ENCODE data around the gene SUSD5.

The SUSD5 gene

DNA sequence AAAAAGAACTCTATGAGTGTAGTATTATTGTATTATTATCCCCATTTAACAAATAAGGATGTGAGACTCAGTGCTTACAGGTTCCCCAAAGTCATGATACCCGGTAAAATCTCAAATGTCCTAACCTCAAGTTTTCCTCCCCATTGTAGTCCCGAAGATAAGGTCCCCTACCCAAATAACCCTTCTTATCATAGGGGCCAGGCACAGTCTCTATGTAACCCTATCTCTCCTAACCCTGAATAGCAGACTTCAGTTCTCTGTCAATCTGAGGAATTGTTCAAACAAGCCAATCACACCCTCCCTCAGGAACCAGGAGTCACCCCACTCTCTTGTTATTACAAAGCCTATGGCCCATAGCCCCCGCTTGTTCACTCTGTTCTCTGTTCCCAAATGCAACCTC lies 10.5 kb upstream of the SUSD5 start:
- TF ChIP-seq, protein P1, sequence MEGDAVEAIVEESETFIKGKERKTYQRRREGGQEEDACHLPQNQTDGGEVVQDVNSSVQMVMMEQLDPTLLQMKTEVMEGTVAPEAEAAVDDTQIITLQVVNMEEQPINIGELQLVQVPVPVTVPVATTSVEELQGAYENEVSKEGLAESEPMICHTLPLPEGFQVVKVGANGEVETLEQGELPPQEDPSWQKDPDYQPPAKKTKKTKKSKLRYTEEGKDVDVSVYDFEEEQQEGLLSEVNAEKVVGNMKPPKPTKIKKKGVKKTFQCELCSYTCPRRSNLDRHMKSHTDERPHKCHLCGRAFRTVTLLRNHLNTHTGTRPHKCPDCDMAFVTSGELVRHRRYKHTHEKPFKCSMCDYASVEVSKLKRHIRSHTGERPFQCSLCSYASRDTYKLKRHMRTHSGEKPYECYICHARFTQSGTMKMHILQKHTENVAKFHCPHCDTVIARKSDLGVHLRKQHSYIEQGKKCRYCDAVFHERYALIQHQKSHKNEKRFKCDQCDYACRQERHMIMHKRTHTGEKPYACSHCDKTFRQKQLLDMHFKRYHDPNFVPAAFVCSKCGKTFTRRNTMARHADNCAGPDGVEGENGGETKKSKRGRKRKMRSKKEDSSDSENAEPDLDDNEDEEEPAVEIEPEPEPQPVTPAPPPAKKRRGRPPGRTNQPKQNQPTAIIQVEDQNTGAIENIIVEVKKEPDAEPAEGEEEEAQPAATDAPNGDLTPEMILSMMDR (IDR thresholded peaks at IDR 0.05; ENCODE audit: control insufficient read depth, insufficient read depth, low read depth, low read length, missing control alignments), result no peak
- DNase-seq (ENCODE audit: low read depth), result no peak
- no peak overlapping the region for H3K4me3 ChIP-seq (ENCODE audit: control insufficient read depth, low read depth, low read length)

DNA sequence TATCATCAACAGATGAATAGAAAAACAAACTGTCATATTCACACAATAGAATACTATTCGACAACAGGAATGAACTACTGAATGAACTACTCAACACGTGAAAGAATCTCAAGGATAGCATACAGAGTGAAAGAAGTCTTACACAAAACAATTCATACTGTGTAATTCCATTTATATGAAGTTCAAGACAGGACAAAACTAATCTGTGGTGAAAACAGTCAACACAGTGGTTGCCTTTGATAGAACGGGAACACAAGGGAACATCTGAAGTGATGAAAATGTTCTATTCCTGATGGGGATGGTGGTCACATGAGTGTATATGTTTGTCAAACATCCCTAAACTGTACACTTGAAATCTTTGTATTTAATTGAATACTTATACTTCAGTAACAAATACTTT lies 2.6 kb upstream of the SUSD5 start:
- DNase-seq (ENCODE audit: low read depth), result no peak
- TF ChIP-seq, protein P1 (IDR thresholded peaks at IDR 0.05; ENCODE audit: control insufficient read depth, insufficient read depth, low read depth, low read length, missing control alignments), result no peak
- H3K4me3 ChIP-seq (ENCODE audit: control insufficient read depth, low read depth, low read length), result no peak overlapping the region

DNA sequence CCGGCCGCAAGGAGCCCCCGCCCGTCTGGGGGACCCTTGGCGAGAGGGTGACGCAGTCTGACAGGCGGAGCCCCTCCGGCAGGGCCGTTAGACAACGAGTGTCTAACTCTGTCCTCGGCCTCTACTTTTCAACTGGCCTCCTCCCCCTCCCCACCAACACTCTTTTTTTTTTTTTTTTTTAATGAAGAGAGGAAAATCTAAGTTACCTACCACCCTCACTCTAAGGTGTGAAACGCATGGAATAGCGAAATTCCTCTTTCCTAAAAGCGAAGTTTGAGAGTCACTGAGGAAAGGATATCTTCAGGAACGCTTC lies 521 bp upstream of the SUSD5 start:
- TF ChIP-seq, protein P1 (IDR thresholded peaks at IDR 0.05; ENCODE audit: control insufficient read depth, insufficient read depth, low read depth, low read length, missing control alignments), result no peak
- DNase-seq (ENCODE audit: low read depth), result no peak
- H3K4me3 ChIP-seq (ENCODE audit: control insufficient read depth, low read depth, low read length), result peak overlapping the region; percentile 61

DNA sequence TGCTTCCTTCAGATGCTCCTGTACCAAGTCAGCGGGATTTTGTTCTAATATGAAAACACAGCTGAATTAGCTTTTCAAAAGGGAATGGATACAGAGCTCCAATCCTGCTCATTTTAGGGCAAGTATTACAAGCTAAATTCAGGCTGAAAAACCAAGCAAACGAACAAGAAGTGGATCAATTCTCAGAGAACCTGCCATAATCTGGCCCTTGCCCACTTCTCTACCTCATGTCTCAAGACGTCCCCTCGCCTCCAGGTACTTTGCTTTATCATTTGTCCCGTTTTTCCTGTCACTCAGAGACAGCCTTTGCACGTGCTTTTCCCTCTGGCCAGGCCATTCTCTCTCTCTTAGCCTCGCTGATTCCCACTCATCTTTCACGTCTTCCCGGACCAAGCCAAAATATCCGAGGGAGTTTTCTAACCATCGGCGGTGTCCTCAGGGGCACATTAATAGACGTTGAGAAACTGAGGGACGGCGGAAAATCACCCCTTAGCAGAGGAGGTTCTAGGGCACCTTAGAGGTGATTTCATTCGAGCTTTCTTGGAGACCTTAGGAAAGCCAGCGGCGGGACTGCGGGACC lies 654 bp downstream of the SUSD5 start:
- TF ChIP-seq, protein P1 (IDR thresholded peaks at IDR 0.05; ENCODE audit: control insufficient read depth, insufficient read depth, low read depth, low read length, missing control alignments), result no peak
- peak overlapping the region; percentile 61 for H3K4me3 ChIP-seq (ENCODE audit: control insufficient read depth, low read depth, low read length)
- no peak for DNase-seq (ENCODE audit: low read depth)

DNA sequence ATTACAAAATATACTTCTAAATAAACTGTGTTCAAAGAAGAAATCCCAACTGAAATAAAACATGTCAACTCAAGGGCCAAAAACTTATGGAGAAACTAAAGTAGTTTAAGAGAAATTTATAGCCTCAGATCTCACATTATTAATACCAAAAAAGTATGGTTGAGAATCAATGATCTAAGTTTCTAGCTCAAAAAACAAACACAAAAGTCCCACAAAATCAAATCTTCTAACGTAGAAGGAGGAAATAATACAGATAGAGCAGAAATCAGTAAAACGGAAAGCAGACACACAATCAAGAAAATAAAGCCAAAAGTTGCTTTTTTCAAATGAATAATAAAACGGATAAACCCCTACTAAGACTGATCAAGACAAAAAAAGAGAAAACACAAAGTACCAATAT lies 2.9 kb downstream of the SUSD5 start:
- TF ChIP-seq, protein P1 (IDR thresholded peaks at IDR 0.05; ENCODE audit: control insufficient read depth, insufficient read depth, low read depth, low read length, missing control alignments), result no peak

DNA sequence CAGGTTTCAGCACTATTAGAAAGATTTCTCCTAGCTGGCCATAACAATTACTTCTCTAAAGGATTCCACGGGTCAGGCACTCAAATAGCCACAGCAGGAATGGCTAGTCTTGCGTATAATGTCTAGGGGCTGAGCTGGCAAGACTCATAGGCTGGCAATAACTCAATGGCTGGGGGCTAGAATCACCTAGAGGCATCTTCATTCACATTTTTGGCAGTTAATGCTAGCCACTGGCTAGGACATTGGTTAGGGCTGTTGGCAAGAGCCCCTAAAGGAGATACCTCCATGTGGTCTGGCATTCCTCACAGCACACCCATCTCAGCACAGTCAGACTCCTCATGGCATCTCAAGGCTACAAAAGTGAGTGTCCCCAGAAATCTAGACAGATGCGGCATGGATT lies 6.2 kb downstream of the SUSD5 start:
- no peak for DNase-seq (ENCODE audit: low read depth)
- H3K4me3 ChIP-seq (ENCODE audit: control insufficient read depth, low read depth, low read length), result no peak overlapping the region
- TF ChIP-seq, protein P1 (IDR thresholded peaks at IDR 0.05; ENCODE audit: control insufficient read depth, insufficient read depth, low read depth, low read length, missing control alignments), result no peak

More for the DNA sequence above, 2.9 kb downstream of the SUSD5 start:
- DNase-seq (ENCODE audit: low read depth), result no peak
- H3K4me3 ChIP-seq (ENCODE audit: control insufficient read depth, low read depth, low read length), result no peak overlapping the region

DNA sequence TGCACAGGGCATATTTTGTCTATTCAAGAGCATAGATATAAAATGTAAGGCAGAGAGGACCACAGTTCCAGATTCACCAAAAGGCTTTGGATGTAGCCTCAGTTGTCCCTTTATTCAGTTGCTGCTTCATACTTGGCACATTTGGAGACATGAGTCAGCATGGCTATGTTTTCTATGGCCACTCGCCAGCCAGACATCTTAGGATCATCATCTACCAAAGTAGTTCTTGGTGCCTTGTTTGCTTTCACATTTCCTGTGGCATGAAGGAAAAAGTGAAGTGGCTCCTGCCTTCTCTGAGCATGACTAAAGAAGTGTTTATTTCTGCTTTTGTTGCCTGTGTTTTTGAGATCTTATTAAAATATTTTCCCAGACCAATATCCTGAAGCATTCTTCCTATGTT lies 7.2 kb downstream of the SUSD5 start:
- TF ChIP-seq, protein P1 (IDR thresholded peaks at IDR 0.05; ENCODE audit: control insufficient read depth, insufficient read depth, low read depth, low read length, missing control alignments), result no peak
- peak; percentile 67 for DNase-seq (ENCODE audit: low read depth)
- H3K4me3 ChIP-seq (ENCODE audit: control insufficient read depth, low read depth, low read length), result no peak overlapping the region

All from AG09309 (cell line).